SK-N-MC (cell line): Measurements from ENCODE around the gene FOXP3.

Experiments used
- DNase-seq: peaks from one replicate; pipeline ENCODE4 v3.0.0-alpha.2; 2011; ENCODE audit warnings: low read depth, low spot score
- H3K27ac ChIP-seq: fragments of 200-600 bp; sonication (generic); 2 replicates; pipeline ENCODE4 v1.5.1; 2016; ENCODE audit warnings: mixed run types
- H3K36me3 ChIP-seq: fragments of 200-600 bp; sonication (generic); 2 replicates; pipeline ENCODE4 v1.6.1; 2017; ENCODE audit warnings: antibody characterized with exemption, low read length, mixed read lengths; ENCODE audit not compliant: insufficient read depth
- H3K4me3 ChIP-seq: fragments of 200-600 bp; sonication (generic); 2 replicates; pipeline ENCODE4 v1.5.1; 2016
- H3K9ac ChIP-seq: fragments of 200-600 bp; sonication (generic); 2 replicates; pipeline ENCODE4 v1.8.0; 2017; ENCODE audit warnings: mixed run types, mixed read lengths; ENCODE audit not compliant: insufficient read length
- H3K9me3 ChIP-seq: fragments of 200-600 bp; sonication (generic); 2 replicates; pipeline ENCODE4 v1.6.1; 2017; ENCODE audit warnings: low read depth, mild to moderate bottlenecking, antibody characterized with exemption, low read length, moderate library complexity, mixed read lengths
- EZH2 ChIP-seq: fragments of 200-600 bp; sonication (generic); IDR thresholded peaks from one replicate; pipeline ENCODE4 v1.6.1; 2017; ENCODE audit warnings: antibody characterized with exemption
- FOXP2 ChIP-seq: optimal IDR thresholded peaks from 2 replicates; pipeline ENCODE3; 2011; ENCODE audit warnings: mild to moderate bottlenecking, moderate library complexity; ENCODE audit not compliant: insufficient read depth; ENCODE audit errors: extremely low read length, control extremely low read depth
- POLR2AphosphoS5 ChIP-seq: IDR thresholded peaks from 2 replicates; pipeline ENCODE4 v1.6.1; 2012; ENCODE audit warnings: mild to moderate bottlenecking, low read depth, low read length, borderline replicate concordance

FOXP3 gene

GRCh38 chrX:49247916-49248811 is 16.3 kb downstream of the FOXP3 start:
- Histone ChIP-seq H3K9me3 (no peaks in the 10 kb centered on the region), H3K36me3 (no peaks in the 10 kb centered on the region), H3K9ac (no peak overlapping the region), H3K27ac (no peak overlapping the region), H3K4me3 (no peak overlapping the region)
- TF ChIP-seq POLR2AphosphoS5 (no peak), EZH2 (no peak), FOXP2 (no peak)
- no peak for DNase-seq

GRCh38 chrX:49247346-49247745 is 17.2 kb downstream of the FOXP3 start:
- TF ChIP-seq POLR2AphosphoS5 (no peak), FOXP2 (no peak), EZH2 (no peak)
- no peaks in the 10 kb centered on the region for H3K9me3 ChIP-seq
- H3K36me3 ChIP-seq: no peaks in the 10 kb centered on the region
- no peak overlapping the region for H3K4me3 ChIP-seq
- H3K27ac ChIP-seq: no peak overlapping the region
- H3K9ac ChIP-seq: no peak overlapping the region
- DNase-seq: no peak

- TF ChIP-seq EZH2 (no peak), FOXP2 (no peak), POLR2AphosphoS5 (no peak)
- Histone ChIP-seq H3K9ac (no peak overlapping the region), H3K36me3 (no peaks in the 10 kb centered on the region), H3K4me3 (no peak overlapping the region), H3K27ac (no peak overlapping the region), H3K9me3 (no peaks in the 10 kb centered on the region)
- no peak for DNase-seq
These were observed 18.0 kb downstream of the FOXP3 start for GRCh38 chrX:49246541-49246940.

GRCh38 chrX:49244207-49244606 is 20.3 kb downstream of the FOXP3 start:
- DNase-seq: no peak
- Histone ChIP-seq H3K9ac (no peak overlapping the region), H3K9me3 (no peaks in the 10 kb centered on the region), H3K4me3 (no peak overlapping the region), H3K27ac (no peak overlapping the region), H3K36me3 (no peaks in the 10 kb centered on the region)
- TF ChIP-seq POLR2AphosphoS5: no peak
- no peak for TF ChIP-seq EZH2
- no peak for TF ChIP-seq FOXP2

GRCh38 chrX:49243166-49243565 is 21.3 kb downstream of the FOXP3 start:
- Histone ChIP-seq H3K9ac (no peak overlapping the region), H3K9me3 (no peaks in the 10 kb centered on the region), H3K36me3 (no peaks in the 10 kb centered on the region), H3K27ac (no peak overlapping the region), H3K4me3 (no peak overlapping the region)
- TF ChIP-seq FOXP2: no peak
- TF ChIP-seq EZH2: no peak
- TF ChIP-seq POLR2AphosphoS5: no peak
- DNase-seq: no peak

- no peak for DNase-seq
- Histone ChIP-seq H3K4me3 (no peak overlapping the region), H3K9me3 (no peaks in the 10 kb centered on the region), H3K36me3 (no peaks in the 10 kb centered on the region), H3K9ac (no peak overlapping the region), H3K27ac (no peak overlapping the region)
- TF ChIP-seq EZH2 (no peak), FOXP2 (no peak)
These were observed 21.9 kb downstream of the FOXP3 start for GRCh38 chrX:49242545-49243066.

GRCh38 chrX:49238735-49239134 is 25.8 kb downstream of the FOXP3 start:
- DNase-seq: no peak

GRCh38 chrX:49237060-49237459 is 27.4 kb downstream of the FOXP3 start:
- Histone ChIP-seq H3K27ac (no peak overlapping the region), H3K9ac (no peak overlapping the region), H3K4me3 (no peak overlapping the region), H3K36me3 (no peaks in the 10 kb centered on the region), H3K9me3 (no peaks in the 10 kb centered on the region)
- no peak for TF ChIP-seq FOXP2
- no peak for TF ChIP-seq EZH2
- TF ChIP-seq POLR2AphosphoS5: no peak
- no peak for DNase-seq

More at GRCh38 chrX:49238735-49239134, 25.8 kb downstream of the FOXP3 start:
- Histone ChIP-seq H3K9me3 (no peaks in the 10 kb centered on the region), H3K36me3 (no peaks in the 10 kb centered on the region), H3K9ac (no peak overlapping the region), H3K27ac (no peak overlapping the region), H3K4me3 (no peak overlapping the region)
- TF ChIP-seq POLR2AphosphoS5 (no peak), FOXP2 (no peak), EZH2 (no peak)
